Mesendoderm (in vitro differentiated cells): ENCODE results near the gene LETMD1.

Source experiments
- DNase-seq: peaks from one replicate; pipeline ENCODE4 v3.0.0; 2013
- H2AK5ac ChIP-seq: 2 replicates; pipeline ENCODE4 v1.6.1; 2013; ENCODE audit warnings: low read length, inconsistent platforms
- H2BK120ac ChIP-seq: 2 replicates; pipeline ENCODE4 v1.6.1; 2013; ENCODE audit warnings: low read depth, mild to moderate bottlenecking, low read length, moderate library complexity, mixed read lengths
- H2BK15ac ChIP-seq: replicated peaks from 2 replicates; pipeline ENCODE4 v1.6.1; 2013; ENCODE audit warnings: low read depth, mild to moderate bottlenecking, moderate library complexity
- H2BK5ac ChIP-seq: 2 replicates; pipeline ENCODE4 v1.6.1; 2013; ENCODE audit warnings: low read length, inconsistent platforms
- H3K18ac ChIP-seq: 2 replicates; pipeline ENCODE4 v1.6.1; 2013; ENCODE audit warnings: mild to moderate bottlenecking, low read length, mixed read lengths
- H3K23ac ChIP-seq: one replicate; pipeline ENCODE4 v1.6.1; 2013; ENCODE audit warnings: low read length
- H3K27ac ChIP-seq: 2 replicates; pipeline ENCODE4 v1.5.1; 2013; ENCODE audit warnings: low read depth, mild to moderate bottlenecking, inconsistent platforms, low read length, moderate library complexity
- H3K27me3 ChIP-seq: 2 replicates; pipeline ENCODE4 v1.6.1; 2013; ENCODE audit warnings: low read length, control low read depth, mild to moderate bottlenecking, inconsistent platforms; ENCODE audit not compliant: insufficient read depth, poor library complexity
- H3K36me3 ChIP-seq: 2 replicates; pipeline ENCODE4 v1.6.1; 2013; ENCODE audit warnings: low read length, inconsistent platforms; ENCODE audit not compliant: control insufficient read depth, insufficient read depth
- H3K4ac ChIP-seq: one replicate; pipeline ENCODE4 v1.6.1; 2013; ENCODE audit warnings: low read depth, mild to moderate bottlenecking, low read length, moderate library complexity
- H3K4me1 ChIP-seq: 2 replicates; pipeline ENCODE4 v1.6.1; 2013; ENCODE audit warnings: low read depth, low read length, inconsistent platforms; ENCODE audit not compliant: control insufficient read depth
- H3K4me2 ChIP-seq: 2 replicates; pipeline ENCODE4 v1.6.1; 2013; ENCODE audit warnings: low read length
- H3K4me3 ChIP-seq: 2 replicates; pipeline ENCODE4 v1.5.1; 2013; ENCODE audit warnings: mild to moderate bottlenecking, low read length
- H3K56ac ChIP-seq: one replicate; pipeline ENCODE4 v1.6.1; 2013; ENCODE audit warnings: low read length
- H3K79me1 ChIP-seq: 2 replicates; pipeline ENCODE4 v1.6.1; 2013; ENCODE audit warnings: low read length, inconsistent platforms
- H3K79me2 ChIP-seq: 2 replicates; pipeline ENCODE4 v1.6.1; 2013; ENCODE audit warnings: mild to moderate bottlenecking, low read length; ENCODE audit not compliant: control insufficient read depth, insufficient read depth
- H3K9ac ChIP-seq: 2 replicates; pipeline ENCODE4 v1.6.1; 2013; ENCODE audit warnings: low read length, inconsistent platforms
- H4K5ac ChIP-seq: one replicate; pipeline ENCODE4 v1.6.1; 2013; ENCODE audit warnings: low read length
- H4K8ac ChIP-seq: one replicate; pipeline ENCODE4 v1.6.1; 2013; ENCODE audit warnings: low read depth, mild to moderate bottlenecking, control low read depth, low read length, moderate library complexity
- WGBS: extraction: QIAGEN DNeasy Blood & Tissue Kit; methylation state at CpG from one replicate; pipeline ENCODE4 v1.1.7; 2013; ENCODE audit warnings: low lambda C conversion rate, missing lambda C conversion rate; ENCODE audit not compliant: insufficient coverage; ENCODE audit errors: extremely low coverage; 5-methylcytosine and 5-hydroxymethylcytosine counted together

Gene LETMD1

GRCh38 chr12:51059086-51059485 is 11.0 kb downstream of the LETMD1 start:
- Histone ChIP-seq H3K9ac (no peak overlapping the region), H4K8ac (no peak overlapping the region), H3K4me1 (no peaks in the 10 kb centered on the region), H3K79me2 (no peaks in the 10 kb centered on the region), H3K4ac (no peak overlapping the region), H3K56ac (no peak overlapping the region), H3K36me3 (peaks cover 17% of the 10 kb centered on the region), H2AK5ac (no peak overlapping the region), H3K18ac (no peak overlapping the region), H2BK5ac (no peak overlapping the region), H3K23ac (no peak overlapping the region), H3K27me3 (no peaks in the 10 kb centered on the region), H3K4me2 (no peak overlapping the region), H3K27ac (no peak overlapping the region), H2BK120ac (no peak overlapping the region), H3K4me3 (no peak overlapping the region), H2BK15ac (no peak overlapping the region), H3K79me1 (no peaks in the 10 kb centered on the region), H4K5ac (no peak overlapping the region)
- no peak for DNase-seq
- WGBS, result no CpG with 5 or more reads among the region's 7 CpGs

- Histone ChIP-seq H3K27me3 (no peaks in the 10 kb centered on the region), H4K8ac (no peak overlapping the region), H3K4me2 (no peak overlapping the region), H3K36me3 (peaks cover 23% of the 10 kb centered on the region), H3K27ac (no peak overlapping the region), H3K56ac (no peak overlapping the region), H2BK15ac (no peak overlapping the region), H3K4ac (no peak overlapping the region), H3K9ac (no peak overlapping the region), H2BK5ac (no peak overlapping the region), H3K79me1 (no peaks in the 10 kb centered on the region), H3K79me2 (no peaks in the 10 kb centered on the region), H3K4me1 (no peaks in the 10 kb centered on the region), H3K23ac (no peak overlapping the region), H2AK5ac (no peak overlapping the region), H2BK120ac (no peak overlapping the region), H4K5ac (no peak overlapping the region), H3K4me3 (no peak overlapping the region), H3K18ac (no peak overlapping the region)
- DNase-seq, result no peak
- no CpG with 5 or more reads among the region's 9 CpGs for WGBS
Measured at GRCh38 chr12:51062631-51063397, 14.7 kb downstream of the LETMD1 start.

- Histone ChIP-seq H2AK5ac (no peak overlapping the region), H4K8ac (no peak overlapping the region), H3K27ac (no peak overlapping the region), H3K36me3 (peaks cover 17% of the 10 kb centered on the region), H3K79me1 (no peaks in the 10 kb centered on the region), H3K18ac (no peak overlapping the region), H3K23ac (no peak overlapping the region), H2BK5ac (no peak overlapping the region), H3K9ac (no peak overlapping the region), H3K79me2 (no peaks in the 10 kb centered on the region), H3K4ac (no peak overlapping the region), H2BK15ac (no peak overlapping the region), H3K56ac (no peak overlapping the region), H3K4me1 (no peaks in the 10 kb centered on the region), H3K4me3 (no peak overlapping the region), H3K4me2 (no peak overlapping the region), H2BK120ac (no peak overlapping the region), H4K5ac (no peak overlapping the region), H3K27me3 (no peaks in the 10 kb centered on the region)
- no CpG with 5 or more reads among the region's 5 CpGs for WGBS
- no peak for DNase-seq
Measured at GRCh38 chr12:51065530-51065929, 17.4 kb downstream of the LETMD1 start.

GRCh38 chr12:51067229-51067628 is 19.1 kb downstream of the LETMD1 start:
- Histone ChIP-seq H2AK5ac (no peak overlapping the region), H3K9ac (no peak overlapping the region), H3K23ac (no peak overlapping the region), H4K5ac (no peak overlapping the region), H2BK15ac (no peak overlapping the region), H2BK5ac (no peak overlapping the region), H4K8ac (no peak overlapping the region), H2BK120ac (no peak overlapping the region), H3K18ac (no peak overlapping the region), H3K4me1 (no peaks in the 10 kb centered on the region), H3K36me3 (peaks cover 15% of the 10 kb centered on the region), H3K56ac (no peak overlapping the region), H3K4me3 (no peak overlapping the region), H3K79me1 (no peaks in the 10 kb centered on the region), H3K27ac (no peak overlapping the region), H3K4me2 (no peak overlapping the region), H3K79me2 (no peaks in the 10 kb centered on the region), H3K4ac (no peak overlapping the region), H3K27me3 (no peaks in the 10 kb centered on the region)
- no CpG with 5 or more reads among the region's 4 CpGs for WGBS
- DNase-seq, result no peak

DNA sequence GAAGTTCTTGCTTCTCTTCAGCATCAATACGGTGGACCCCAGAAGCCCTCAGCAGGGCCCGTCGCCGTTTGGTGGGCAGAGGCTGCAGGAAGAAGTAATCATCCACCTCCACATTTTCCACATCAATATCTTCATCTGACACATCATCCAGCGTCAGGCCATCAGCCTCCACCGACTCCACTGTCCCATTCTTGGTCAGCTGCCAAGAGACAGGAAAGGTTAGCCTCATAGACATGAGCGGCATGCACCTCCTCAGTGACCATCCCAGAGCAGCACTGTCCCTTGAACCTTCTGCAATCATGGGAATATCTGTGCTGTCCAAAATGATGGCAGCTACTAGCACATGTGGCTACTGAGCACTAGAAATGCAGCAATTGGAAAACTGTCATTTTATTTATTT is 19.6 kb downstream of the LETMD1 start:
- H3K27me3 ChIP-seq, result no peaks in the 10 kb centered on the region
- no peak overlapping the region for H2BK5ac ChIP-seq
- no peak overlapping the region for H3K27ac ChIP-seq
- H3K4me3 ChIP-seq, result no peak overlapping the region
- no peak overlapping the region for H2AK5ac ChIP-seq
- no peaks in the 10 kb centered on the region for H3K79me2 ChIP-seq
- no peak overlapping the region for H4K5ac ChIP-seq
- no peak overlapping the region for H3K4me2 ChIP-seq
- no peak overlapping the region for H4K8ac ChIP-seq
- H3K4ac ChIP-seq, result no peak overlapping the region
- no peak for DNase-seq
- H3K23ac ChIP-seq, result no peak overlapping the region
- no CpG with 5 or more reads among the region's 7 CpGs for WGBS
- no peak overlapping the region for H3K9ac ChIP-seq
- H3K4me1 ChIP-seq, result no peaks in the 10 kb centered on the region
- no peaks in the 10 kb centered on the region for H3K79me1 ChIP-seq
- peaks cover 15% of the 10 kb centered on the region for H3K36me3 ChIP-seq
- H2BK120ac ChIP-seq, result no peak overlapping the region
- H3K56ac ChIP-seq, result no peak overlapping the region
- H2BK15ac ChIP-seq, result no peak overlapping the region
- H3K18ac ChIP-seq, result no peak overlapping the region

- Histone ChIP-seq H4K5ac (no peak overlapping the region), H3K56ac (no peak overlapping the region), H3K23ac (no peak overlapping the region), H3K9ac (no peak overlapping the region), H2BK5ac (no peak overlapping the region), H2AK5ac (no peak overlapping the region), H4K8ac (no peak overlapping the region), H3K27ac (no peak overlapping the region), H3K79me2 (no peaks in the 10 kb centered on the region), H3K36me3 (peaks cover 9% of the 10 kb centered on the region), H3K4me2 (no peak overlapping the region), H3K4ac (no peak overlapping the region), H3K27me3 (no peaks in the 10 kb centered on the region), H2BK120ac (no peak overlapping the region), H3K18ac (no peak overlapping the region), H3K4me1 (no peaks in the 10 kb centered on the region), H3K4me3 (no peak overlapping the region), H3K79me1 (no peaks in the 10 kb centered on the region), H2BK15ac (no peak overlapping the region)
- peak; percentile 45 for DNase-seq
- WGBS, result no CpG with 5 or more reads among the region's 3 CpGs
Measured at GRCh38 chr12:51070004-51070403, 21.9 kb downstream of the LETMD1 start.
